GM21723 (cell line): ENCODE results near the gene BBS5.

Experiments used
- ATAC-seq: cut with Tn5 transposase; IDR thresholded peaks from one replicate; pipeline ENCODE4 v1.9.1; 2021; ENCODE audit warnings: mild to moderate bottlenecking, moderate library complexity; ENCODE audit not compliant: unreplicated experiment

Gene BBS5

DNA sequence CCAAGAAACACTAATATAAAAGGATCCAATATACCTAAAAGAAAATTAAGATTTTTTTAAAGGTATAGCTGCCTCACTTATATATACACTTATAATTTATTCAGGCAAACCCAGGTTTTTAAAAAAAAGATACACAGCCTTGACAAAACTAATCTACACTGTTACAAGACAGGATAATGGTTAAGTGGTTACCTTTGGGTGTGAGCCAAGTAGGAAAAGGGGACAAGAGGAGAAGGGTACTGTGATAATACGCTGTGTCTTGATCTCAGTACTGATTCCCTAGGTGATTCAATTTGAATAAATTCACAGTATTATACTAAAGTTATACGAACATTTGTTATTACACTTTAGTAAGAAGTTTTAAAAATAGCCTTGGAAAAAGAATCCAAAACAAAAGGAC is 60.9 kb downstream of the BBS5 start:
- ATAC-seq = no peak

DNA sequence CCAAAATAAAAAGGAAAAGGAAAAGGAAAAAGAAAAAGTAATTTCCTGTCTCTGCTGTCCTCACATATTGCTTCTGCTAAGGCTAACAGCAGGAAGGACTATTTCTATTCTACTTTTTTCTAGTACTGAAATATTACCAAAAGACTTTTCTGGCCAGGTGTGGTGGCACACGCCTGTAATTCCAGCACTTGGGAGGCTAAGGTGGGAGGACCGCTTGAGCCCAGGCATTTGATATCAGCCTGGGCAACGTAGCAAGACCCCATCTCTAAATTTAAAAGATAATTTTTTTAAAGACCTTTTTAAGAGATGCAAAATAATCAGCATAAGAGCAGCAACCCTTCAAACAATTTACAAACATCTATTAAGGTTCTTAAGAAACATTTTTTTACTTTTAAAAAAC is 63.1 kb downstream of the BBS5 start:
- ATAC-seq = no peak

GRCh38 chr2:169546756-169547155 is 67.5 kb downstream of the BBS5 start:
- no peak for ATAC-seq
